NCI-H1105 (cell line): ENCODE measurements around the gene IGSF3.
"Not testable (repeated sequence)": the region's sequence is repeated elsewhere in the genome, so short reads cannot be mapped to it uniquely, and the experiment has no call there.

ENCODE experiments used
- DNase-seq: peaks from one replicate; lab custom pipeline; 2025; lab: John Stamatoyannopoulos, UW

Gene IGSF3

GRCh38 chr1:116596742-116597307 is 70.7 kb downstream of the IGSF3 start:
- not testable (repeated sequence) for DNase-seq

- not testable (repeated sequence) for DNase-seq
These were observed 71.4 kb downstream of the IGSF3 start for GRCh38 chr1:116595946-116596741.

GRCh38 chr1:116595065-116595840 is 72.3 kb downstream of the IGSF3 start:
- DNase-seq = not testable (repeated sequence)

- DNase-seq = not testable (repeated sequence)
These were observed 73.6 kb downstream of the IGSF3 start for GRCh38 chr1:116593977-116594376.

GRCh38 chr1:116593401-116593800 is 74.1 kb downstream of the IGSF3 start:
- not testable (repeated sequence) for DNase-seq

GRCh38 chr1:116591951-116592605 is 75.5 kb downstream of the IGSF3 start:
- DNase-seq = not testable (repeated sequence)

GRCh38 chr1:116591006-116591950 is 76.3 kb downstream of the IGSF3 start:
- not testable (repeated sequence) for DNase-seq

- not testable (repeated sequence) for DNase-seq
These were observed 77.1 kb downstream of the IGSF3 start for GRCh38 chr1:116590359-116591005.

GRCh38 chr1:116589101-116589735 is 78.3 kb downstream of the IGSF3 start:
- not testable (repeated sequence) for DNase-seq

GRCh38 chr1:116587501-116588227 is 79.9 kb downstream of the IGSF3 start:
- no peak for DNase-seq

GRCh38 chr1:116586741-116587143 is 80.8 kb downstream of the IGSF3 start:
- DNase-seq = no peak

- no peak for DNase-seq
These were observed 81.6 kb downstream of the IGSF3 start for GRCh38 chr1:116585886-116586285.

- no peak for DNase-seq
These were observed 86.1 kb downstream of the IGSF3 start for GRCh38 chr1:116581323-116581885.

- DNase-seq = no peak
These were observed 86.8 kb downstream of the IGSF3 start for GRCh38 chr1:116580446-116581322.

GRCh38 chr1:116579259-116579875 is 88.2 kb downstream of the IGSF3 start:
- DNase-seq = no peak

GRCh38 chr1:116578581-116578980 is 89.0 kb downstream of the IGSF3 start:
- no peak for DNase-seq

- no peak for DNase-seq
These were observed 89.7 kb downstream of the IGSF3 start for GRCh38 chr1:116577759-116578314.
